MCF 10A (cell line): ENCODE measurements around the gene NR3C2. TPM values are rescaled to one million over a fixed set of nuclear protein-coding genes. Genes with fewer than 3 reads are reported as not detected.
"Not testable (repeated sequence)": the region's sequence is repeated elsewhere in the genome, so short reads cannot be mapped to it uniquely, and the experiment has no call there.

Experiments used
- BruUV-seq: library from RNA; stranded (reverse); fragments of 400-500 nt; replicated peaks from 2 replicates; lab custom pipeline; 2021; lab: Mats Ljungman, UMichigan
- CTCF ChIA-PET: fragments of 300-600 bp; sonication (Branson Sonifier 250); formaldehyde crosslinking; extraction: SDS; loops from one replicate; lab custom pipeline; 2021; ENCODE audit warnings: antibody characterized with exemption, inconsistent platforms; lab: Yijun Ruan, JAX
- POLR2A ChIA-PET: fragments of 300-600, 350-650 bp; sonication (Branson Sonifier 250); formaldehyde crosslinking; extraction: SDS; loops from one replicate; lab custom pipeline; 2020; ENCODE audit warnings: antibody characterized with exemption, inconsistent platforms; lab: Yijun Ruan, JAX
- DNase-seq: peaks from one replicate; pipeline ENCODE4 v3.0.0-alpha.2; 2018; ENCODE audit not compliant: unreplicated experiment
- H3K27ac Mint-ChIP-seq: one replicate; pipeline ENCODE4 v1.8.0; 2022; ENCODE audit warnings: mild to moderate bottlenecking, low read depth, mixed read lengths; ENCODE audit not compliant: unreplicated experiment
- H3K27me3 Mint-ChIP-seq: one replicate; pipeline ENCODE4 v1.8.0; 2022; ENCODE audit warnings: mixed read lengths; ENCODE audit not compliant: insufficient read depth, unreplicated experiment
- H3K36me3 Mint-ChIP-seq: one replicate; pipeline ENCODE4 v1.8.0; 2022; ENCODE audit warnings: mild to moderate bottlenecking, moderate library complexity, mixed read lengths; ENCODE audit not compliant: insufficient read depth, unreplicated experiment
- H3K4me1 Mint-ChIP-seq: one replicate; pipeline ENCODE4 v1.8.0; 2022; ENCODE audit warnings: mixed read lengths; ENCODE audit not compliant: insufficient read depth, unreplicated experiment
- H3K4me3 Mint-ChIP-seq: one replicate; pipeline ENCODE4 v1.8.0; 2022; ENCODE audit warnings: mild to moderate bottlenecking, moderate library complexity, mixed read lengths; ENCODE audit not compliant: unreplicated experiment
- H3K9me3 Mint-ChIP-seq: one replicate; pipeline ENCODE4 v1.8.0; 2022; ENCODE audit warnings: mixed read lengths; ENCODE audit not compliant: unreplicated experiment
- intact Hi-C: fragments of 100-400 bp; cut with micrococcal nuclease; formaldehyde crosslinking; loops from 2 replicates; pipeline ENCODE4 v1.14.1; 2022
- total RNA-seq: library from RNA; stranded (reverse); gene quantifications from 2 replicates; pipeline ENCODE4 v1.2.3, GENCODE V29; 2022
- TF ChIP-seq, protein P1 (sequence below): fragments of 200-600 bp; IDR thresholded peaks from one replicate; pipeline ENCODE4 v1.8.0; 2022; ENCODE audit warnings: antibody characterized with exemption, mild to moderate bottlenecking; ENCODE audit not compliant: unreplicated experiment

The NR3C2 gene
- total RNA-seq, 1 experiment from 2014 or later: 0.21 TPM

DNA sequence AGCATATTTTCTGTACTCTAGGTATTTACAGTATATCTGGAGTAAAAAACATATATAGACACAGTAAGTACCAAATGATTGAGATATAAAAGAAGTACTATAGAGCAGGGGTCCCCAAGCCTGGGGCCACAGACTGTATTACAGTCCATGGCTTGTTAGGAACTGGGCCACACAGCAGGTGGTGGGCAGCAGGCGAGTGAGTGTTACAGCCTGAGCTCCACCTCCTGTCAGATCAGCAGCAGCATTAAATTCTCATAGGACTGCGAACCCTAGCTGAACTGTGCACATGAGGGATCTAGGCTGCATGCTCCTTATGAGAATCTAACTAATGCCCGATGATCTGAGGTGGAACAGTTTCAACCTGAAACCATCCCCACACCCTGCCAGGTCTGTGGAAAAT, 300.7 kb downstream of the NR3C2 start:
- Mint-ChIP-seq H3K4me1 (no peaks in the 10 kb centered on the region), H3K27me3 (no peaks in the 10 kb centered on the region), H3K4me3 (no peak overlapping the region), H3K27ac (no peak overlapping the region), H3K36me3 (no peaks in the 10 kb centered on the region), H3K9me3 (no peaks in the 10 kb centered on the region)
- TF ChIP-seq, protein P1, sequence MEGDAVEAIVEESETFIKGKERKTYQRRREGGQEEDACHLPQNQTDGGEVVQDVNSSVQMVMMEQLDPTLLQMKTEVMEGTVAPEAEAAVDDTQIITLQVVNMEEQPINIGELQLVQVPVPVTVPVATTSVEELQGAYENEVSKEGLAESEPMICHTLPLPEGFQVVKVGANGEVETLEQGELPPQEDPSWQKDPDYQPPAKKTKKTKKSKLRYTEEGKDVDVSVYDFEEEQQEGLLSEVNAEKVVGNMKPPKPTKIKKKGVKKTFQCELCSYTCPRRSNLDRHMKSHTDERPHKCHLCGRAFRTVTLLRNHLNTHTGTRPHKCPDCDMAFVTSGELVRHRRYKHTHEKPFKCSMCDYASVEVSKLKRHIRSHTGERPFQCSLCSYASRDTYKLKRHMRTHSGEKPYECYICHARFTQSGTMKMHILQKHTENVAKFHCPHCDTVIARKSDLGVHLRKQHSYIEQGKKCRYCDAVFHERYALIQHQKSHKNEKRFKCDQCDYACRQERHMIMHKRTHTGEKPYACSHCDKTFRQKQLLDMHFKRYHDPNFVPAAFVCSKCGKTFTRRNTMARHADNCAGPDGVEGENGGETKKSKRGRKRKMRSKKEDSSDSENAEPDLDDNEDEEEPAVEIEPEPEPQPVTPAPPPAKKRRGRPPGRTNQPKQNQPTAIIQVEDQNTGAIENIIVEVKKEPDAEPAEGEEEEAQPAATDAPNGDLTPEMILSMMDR: no peak
- no TSS peak for BruUV-seq
- ChIA-PET POLR2A (no interaction called here), CTCF (interaction anchor here (0.7 to 1.2 kb wide), 2 partner anchors 82 to 854 kb away, joined by 3 to 4 read pairs; no protein-coding TSS in a partner anchor)
- no peak for DNase-seq
- intact Hi-C loops: no loop called here

DNA sequence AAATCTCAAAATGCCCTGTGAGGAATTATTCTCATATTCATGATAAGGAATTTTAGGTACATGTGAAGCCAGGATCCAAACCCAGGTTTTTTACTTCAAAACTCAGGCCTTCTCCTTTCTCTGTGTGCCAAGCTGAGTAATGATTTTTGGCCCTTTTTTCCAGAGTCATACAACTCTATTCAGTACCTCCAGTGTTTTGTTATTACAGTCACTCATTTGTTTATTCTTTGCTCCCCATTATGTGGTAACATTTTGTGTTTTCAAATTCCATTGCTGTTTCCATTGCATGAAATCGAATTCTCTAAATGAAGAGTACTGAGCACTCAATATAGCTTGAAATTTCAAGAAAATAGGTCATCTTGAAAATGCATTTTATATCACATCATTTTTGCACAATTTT, 315.4 kb downstream of the NR3C2 start:
- H3K4me3 Mint-ChIP-seq: no peak overlapping the region
- ChIA-PET CTCF (no interaction called here), POLR2A (no interaction called here)
- DNase-seq: peak; percentile 6
- H3K4me1 Mint-ChIP-seq: no peaks in the 10 kb centered on the region
- H3K36me3 Mint-ChIP-seq: no peaks in the 10 kb centered on the region
- H3K9me3 Mint-ChIP-seq: peaks cover 26% of the 10 kb centered on the region
- intact Hi-C loops: no loop called here
- H3K27me3 Mint-ChIP-seq: no peaks in the 10 kb centered on the region
- H3K27ac Mint-ChIP-seq: no peak overlapping the region
- TF ChIP-seq, protein P1: no peak
- BruUV-seq: no TSS peak

DNA sequence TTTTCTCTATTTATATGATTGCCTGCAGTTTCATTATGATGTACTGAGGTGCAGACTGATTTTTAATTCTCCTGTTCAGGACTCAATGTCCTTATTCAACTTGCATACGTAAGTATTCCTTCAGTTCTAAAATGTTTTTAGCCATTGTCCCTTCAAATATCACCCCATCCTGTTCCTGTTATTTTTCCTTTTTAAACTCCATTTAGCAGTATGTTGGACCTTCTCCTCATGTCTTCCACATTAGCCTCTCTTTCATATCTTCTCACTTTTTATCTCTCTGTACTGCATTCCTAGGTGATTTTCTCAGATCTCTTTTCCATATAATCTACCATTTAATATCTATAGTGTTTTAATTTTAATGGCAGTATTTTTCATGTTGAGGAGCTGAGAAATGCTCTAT, 317.7 kb downstream of the NR3C2 start:
- DNase-seq: no peak
- Mint-ChIP-seq H3K27me3 (no peaks in the 10 kb centered on the region), H3K9me3 (peaks cover 26% of the 10 kb centered on the region), H3K36me3 (no peaks in the 10 kb centered on the region), H3K27ac (no peak overlapping the region), H3K4me3 (no peak overlapping the region), H3K4me1 (no peaks in the 10 kb centered on the region)
- intact Hi-C loops: no loop called here
- TF ChIP-seq, protein P1: no peak
- BruUV-seq: no TSS peak
- ChIA-PET POLR2A (interaction anchor here (0.7 to 1.0 kb wide), 2 partner anchors 42 to 57 kb away, joined by 3 read pairs; no protein-coding TSS in a partner anchor), CTCF (no interaction called here)

DNA sequence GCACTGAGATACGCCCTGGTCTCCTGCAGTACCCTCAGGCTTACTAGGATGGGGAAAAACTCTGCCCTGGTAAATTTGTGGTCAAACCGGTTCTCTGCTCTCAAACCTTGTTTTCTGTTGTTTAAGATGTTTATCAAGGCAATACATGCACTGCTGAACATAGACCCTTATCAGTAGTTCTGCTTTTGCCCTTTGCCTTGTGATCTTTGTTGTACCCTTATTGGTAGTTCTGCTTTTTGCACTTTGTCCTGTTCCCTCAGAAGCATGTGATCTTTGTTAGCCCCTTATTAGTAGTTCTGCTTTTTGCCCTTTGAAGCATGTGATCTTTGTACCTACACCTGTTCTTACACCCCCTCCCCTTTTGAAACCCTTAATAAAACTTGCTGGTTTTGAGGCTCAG, 319.1 kb downstream of the NR3C2 start:
- H3K27me3 Mint-ChIP-seq, H3K36me3 Mint-ChIP-seq, POLR2A ChIA-PET, DNase-seq, H3K4me1 Mint-ChIP-seq, H3K4me3 Mint-ChIP-seq, BruUV-seq, H3K27ac Mint-ChIP-seq, intact Hi-C loops, CTCF ChIA-PET: not testable (repeated sequence)
- peaks cover 26% of the 10 kb centered on the region for H3K9me3 Mint-ChIP-seq

DNA sequence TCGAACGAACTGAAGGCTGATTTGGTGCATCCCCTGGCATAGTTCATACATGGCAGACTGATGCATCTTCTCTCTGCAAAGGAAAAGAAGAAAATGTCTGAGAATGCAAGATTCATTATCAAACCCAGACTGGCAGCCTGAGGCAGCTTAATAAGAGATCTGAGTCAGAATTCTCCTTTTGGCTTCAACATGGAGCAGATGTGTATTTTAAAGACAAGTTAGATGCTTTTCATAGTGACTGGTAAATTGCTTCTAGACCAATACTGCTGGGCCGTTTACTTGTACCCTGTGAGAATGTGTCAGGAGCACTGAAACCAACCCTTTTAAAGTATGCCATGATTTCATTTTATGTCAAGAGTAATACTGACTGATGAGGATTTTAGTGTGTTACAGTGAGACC, 322.0 kb downstream of the NR3C2 start:
- POLR2A ChIA-PET: interaction anchor here (0.5 kb wide), 1 partner anchor 263 kb away, joined by 4 read pairs; no protein-coding TSS in a partner anchor

More for the DNA sequence above, 322.0 kb downstream of the NR3C2 start:
- H3K27me3 Mint-ChIP-seq: no peaks in the 10 kb centered on the region
- H3K4me3 Mint-ChIP-seq: no peak overlapping the region
- H3K36me3 Mint-ChIP-seq: no peaks in the 10 kb centered on the region
- BruUV-seq: no TSS peak
- intact Hi-C loops: no loop called here
- H3K9me3 Mint-ChIP-seq: peaks cover 19% of the 10 kb centered on the region
- no peak overlapping the region for H3K27ac Mint-ChIP-seq
- CTCF ChIA-PET: no interaction called here
- no peak for DNase-seq
- TF ChIP-seq, protein P1: no peak
- peaks cover 14% of the 10 kb centered on the region for H3K4me1 Mint-ChIP-seq
